Adrenal gland (tissue), 12 donors: Measurements from ENCODE around the gene AFAP1L2. TPM values are rescaled to one million over a fixed set of nuclear protein-coding genes. Genes with fewer than 3 reads are reported as not detected.

Experiments
- DNase-seq, 7 donors: peaks; one replicate each; pipeline ENCODE4 v3.0.0-alpha.2; 2019 to 2020
- H3K27ac ChIP-seq, 5 donors: fragments of 200-600 bp; sonication (generic) in 4 of 5; 1 replicate in 3 of 5; 2 replicates in 2 of 5; pipeline versions ENCODE4 v1.5.1 to v1.8.0; 2016 to 2020; ENCODE audit warnings: mild to moderate bottlenecking in 1 of 5
- H3K27me3 ChIP-seq: fragments of 200-600 bp; 2 replicates; pipeline ENCODE4 v1.8.0; 2021
- H3K36me3 ChIP-seq, 2 donors: fragments of 200-600 bp; replicated peaks in 1 of 2; 1 replicate in 1 of 2; 2 replicates in 1 of 2; pipeline versions ENCODE4 v1.5.1 to v1.8.0; 2018 to 2022
- H3K4me1 ChIP-seq, 2 donors: fragments of 200-600 bp; replicated peaks in 1 of 2; 1 replicate in 1 of 2; 2 replicates in 1 of 2; pipeline versions ENCODE4 v1.5.1 to v1.8.0; 2018 to 2021
- H3K4me3 ChIP-seq, 4 donors: fragments of 200-600 bp; sonication (generic) in 3 of 4; one replicate each; pipeline ENCODE4 v1.5.1; 2016 to 2018
- H3K9me3 ChIP-seq, 3 donors: fragments of 200-600 bp; sonication (generic) in 1 of 3; replicated peaks in 1 of 3; 1 replicate in 2 of 3; 2 replicates in 1 of 3; pipeline versions ENCODE4 v1.5.1 to v1.8.0; 2016 to 2021
- CTCF ChIP-seq, 6 experiments: fragments of 450-650 bp in 4 of 6; fragments of 200-600 bp in 2 of 6; sonication (generic) in 1 of 6; IDR thresholded peaks; 1 replicate in 5 of 6; 2 replicates in 1 of 6; pipeline versions ENCODE4 v1.5.1 to v1.8.0; 2016 to 2021; ENCODE audit warnings: antibody characterized with exemption in 6 of 6, mild to moderate bottlenecking in 2 of 6, moderate library complexity in 1 of 6
- POLR2A ChIP-seq, 2 donors: fragments of 450-650 bp; IDR thresholded peaks; one replicate each; pipeline ENCODE4 v1.6.1; 2017; ENCODE audit warnings: antibody characterized with exemption in 2 of 2, mild to moderate bottlenecking in 2 of 2, moderate library complexity in 1 of 2
- whole genome bisulfite sequencing, 4 donors: extraction: QIAGEN DNeasy Blood & Tissue Kit in 2 of 4; methylation state at CpG; one replicate each; pipeline versions ENCODE4 v1.1.5 to v1.1.7; 2013 to 2017; 5-methylcytosine and 5-hydroxymethylcytosine counted together
- intact Hi-C, 2 donors: fragments of 100-400 bp; cut with DNase I; formaldehyde crosslinking; loops; one replicate each; pipeline versions ENCODE4 v1.14.1 to v1.15.0; 2022 to 2023
- polyA plus RNA-seq, 3 donors: library from polyadenylated mRNA; stranded (reverse); fragments of 200-250 nt in 2 of 3; fragments of 350-450 nt in 1 of 3; fragmentation: Illumina TruSeq in 1 of 3; extraction: RNeasy Lipid Tissue Mini Kit (QIAGEN cat#74804) in 1 of 3; gene quantifications; one replicate each; pipeline ENCODE4 v1.2.3, GENCODE V29; 2013 to 2014
- total RNA-seq, 9 donors: library from RNA; depleted of rRNA in 4 of 9; stranded (reverse); fragments of >200 nt in 4 of 9; fragments of 120-200 nt in 1 of 9; fragmentation: NEBNext Ultra II Directional in 1 of 9; extraction: Animal tissue kit (Norgen Biotek cat#: 25700) in 1 of 9; gene quantifications; one replicate each; pipeline versions ENCODE4 v1.1.0 to v1.2.4, GENCODE V29; 2013 to 2023
- donor health status: healthy with polysubstance abuse.
- donor health status: Bipolar disorder and iron deficiency.
- donor health status: DM: yes; HTN: yes; CAD: no.
- donor health status: DM: no; HTN: no; CAD: no.
- donor health status: DM: no; HTN: no; CAD: no.
- donor health status: DM: yes; HTN: yes; CAD: no.

The AFAP1L2 gene
- total and polyA plus RNA-seq, 12 donors = 1.4 to 9.4 (median 3.7) TPM

- intact Hi-C loops = no loop called here
- whole genome bisulfite sequencing, 4 donors = 59 to 71% (median 68%) methylated on average over 2 of the region's 2 CpGs
- Histone ChIP-seq H3K36me3 (no peaks in the 10 kb centered on the region), H3K27ac (no peak overlapping the region), H3K4me1 (no peaks in the 10 kb centered on the region), H3K9me3 (no peaks in the 10 kb centered on the region), H3K4me3 (no peak overlapping the region), H3K27me3 (no peaks in the 10 kb centered on the region)
- TF ChIP-seq CTCF (IDR thresholded peaks at IDR 0.05) = no peak
- no peak for TF ChIP-seq POLR2A (IDR thresholded peaks at IDR 0.05)
- DNase-seq = no peak
Measured at GRCh38 chr10:114326795-114327194, 77.5 kb downstream of the AFAP1L2 start.

- WGBS, 4 donors = 56 to 69% (median 64%) methylated on average over 4 to 5 of the region's 5 CpGs
- no peaks in the 10 kb centered on the region for H3K4me1 ChIP-seq
Measured at GRCh38 chr10:114323023-114323422, 81.3 kb downstream of the AFAP1L2 start.

GRCh38 chr10:114322344-114322743, 82.0 kb downstream of the AFAP1L2 start:
- no peak for TF ChIP-seq CTCF (IDR thresholded peaks at IDR 0.05)
- TF ChIP-seq POLR2A (IDR thresholded peaks at IDR 0.05) = no peak
- Histone ChIP-seq H3K27ac (no peak overlapping the region), H3K27me3 (no peaks in the 10 kb centered on the region), H3K4me1 (no peaks in the 10 kb centered on the region), H3K9me3 (no peaks in the 10 kb centered on the region), H3K36me3 (no peaks in the 10 kb centered on the region), H3K4me3 (no peak overlapping the region)
- 80 to 85% (median 83%) methylated on average over 5 of the region's 5 CpGs for WGBS, 4 donors
- intact Hi-C loops = no loop called here
- DNase-seq = no peak

More at GRCh38 chr10:114323023-114323422, 81.3 kb downstream of the AFAP1L2 start:
- TF ChIP-seq POLR2A (IDR thresholded peaks at IDR 0.05) (no peak), CTCF (IDR thresholded peaks at IDR 0.05) (no peak)
- H3K27me3 ChIP-seq = no peaks in the 10 kb centered on the region
- no peak for DNase-seq
- H3K4me3 ChIP-seq = no peak overlapping the region
- H3K9me3 ChIP-seq = no peaks in the 10 kb centered on the region
- no peak overlapping the region for H3K27ac ChIP-seq
- no peaks in the 10 kb centered on the region for H3K36me3 ChIP-seq
- intact Hi-C loops = no loop called here

- WGBS, 4 donors = 70 to 83% (median 76%) methylated on average over 15 to 23 of the region's 23 CpGs
Measured at GRCh38 chr10:114320249-114321116, 83.8 kb downstream of the AFAP1L2 start.

More at GRCh38 chr10:114320249-114321116, 83.8 kb downstream of the AFAP1L2 start:
- no peak for TF ChIP-seq CTCF (IDR thresholded peaks at IDR 0.05)
- TF ChIP-seq POLR2A (IDR thresholded peaks at IDR 0.05) = no peak
- Histone ChIP-seq H3K27ac (no peak overlapping the region), H3K4me1 (no peaks in the 10 kb centered on the region), H3K4me3 (no peak overlapping the region), H3K36me3 (no peaks in the 10 kb centered on the region), H3K9me3 (no peaks in the 10 kb centered on the region), H3K27me3 (no peaks in the 10 kb centered on the region)
- DNase-seq = peak in 4 of 7 donors; percentile 8 to 28 (median 23)
- intact Hi-C loops = no loop called here
